ENCODE data around the gene WRAP73.

WRAP73 gene

GRCh38 chr1:3652548-3653285, 2.8 kb upstream of the WRAP73 start:
- no peak overlapping the region for H3K27ac ChIP-seq
- DNase-seq (ENCODE audit: low spot score), result no peak
- no peak for TF ChIP-seq CTCF (IDR thresholded peaks at IDR 0.05)
- H3K4me3 ChIP-seq, result peak overlapping the region; percentile 85

GRCh38 chr1:3651930-3652547, 2.1 kb upstream of the WRAP73 start, which contains the start of gene TP73:
Gene TP73 (plus strand): TSS chr1:3652516. CDS start chr1:3682366, 29,850 bp downstream.
- H3K4me3 ChIP-seq, result peak within 1 kb of the TSS; percentile 85
- no peak within 1 kb of the TSS for H3K27ac ChIP-seq
- TF ChIP-seq CTCF (IDR thresholded peaks at IDR 0.05), result no peak
- no peak for DNase-seq (ENCODE audit: low spot score)

- Histone ChIP-seq H3K27ac (no peak overlapping the region), H3K4me3 (peak overlapping the region; percentile 85)
- TF ChIP-seq CTCF (IDR thresholded peaks at IDR 0.05), result no peak
- DNase-seq (ENCODE audit: low spot score), result peak; percentile 74
Observed at GRCh38 chr1:3651026-3651929, 1.4 kb upstream of the WRAP73 start.

GRCh38 chr1:3650248-3651025, 534 bp upstream of the WRAP73 start:
- no peak for TF ChIP-seq CTCF (IDR thresholded peaks at IDR 0.05)
- Histone ChIP-seq H3K4me3 (peak overlapping the region; percentile 85), H3K27ac (no peak overlapping the region)
- peak; percentile 63 for DNase-seq (ENCODE audit: low spot score)

- H3K27ac ChIP-seq, result no peak overlapping the region
- H3K4me3 ChIP-seq, result no peak overlapping the region
- TF ChIP-seq CTCF (IDR thresholded peaks at IDR 0.05), result no peak
- no peak for DNase-seq (ENCODE audit: low spot score)
Observed at GRCh38 chr1:3646596-3646995, 3.3 kb downstream of the WRAP73 start.

- no peak for TF ChIP-seq CTCF (IDR thresholded peaks at IDR 0.05)
- Histone ChIP-seq H3K4me3 (no peak overlapping the region), H3K27ac (no peak overlapping the region)
- no peak for DNase-seq (ENCODE audit: low spot score)
Observed at GRCh38 chr1:3645666-3646355, 4.1 kb downstream of the WRAP73 start.
